OCI-LY1 (cell line): Measurements from ENCODE around the gene TSPAN32.

Experiments
- H2AFZ ChIP-seq: fragments of 200-600 bp; sonication (generic), shearing (Covaris generic); 2 replicates; pipeline ENCODE4 v1.6.0; 2014; ENCODE audit warnings: antibody characterized with exemption, mild to moderate bottlenecking, low read length
- H3F3A ChIP-seq: fragments of 200-600 bp; sonication (generic), shearing (Covaris generic); 2 replicates; pipeline ENCODE4 v1.6.0; 2014; ENCODE audit warnings: mild to moderate bottlenecking, antibody characterized with exemption, low read length, moderate library complexity; ENCODE audit not compliant: insufficient read depth
- H3K27ac ChIP-seq: fragments of 200-600 bp; sonication (generic); 2 replicates; pipeline ENCODE4 v1.5.1; 2014; ENCODE audit warnings: low read length, mixed run types, mild to moderate bottlenecking, low read depth; ENCODE audit not compliant: poor library complexity, severe bottlenecking
- H3K27me3 ChIP-seq: fragments of 200-600 bp; sonication (generic); 2 replicates; pipeline ENCODE4 v1.6.0; 2014; ENCODE audit warnings: antibody characterized with exemption, mild to moderate bottlenecking, low read length, moderate library complexity; ENCODE audit not compliant: insufficient read depth
- H3K36me3 ChIP-seq: fragments of 200-600 bp; sonication (generic); 2 replicates; pipeline ENCODE4 v1.6.1; 2014; ENCODE audit warnings: mild to moderate bottlenecking, antibody characterized with exemption, low read length, moderate library complexity, mixed read lengths; ENCODE audit not compliant: insufficient read depth
- H3K4me1 ChIP-seq: fragments of 200-600 bp; sonication (generic); 2 replicates; pipeline ENCODE4 v1.5.1; 2014; ENCODE audit warnings: mild to moderate bottlenecking, low read length, moderate library complexity; ENCODE audit not compliant: insufficient read depth, severe bottlenecking
- H3K4me2 ChIP-seq: fragments of 200-600 bp; sonication (generic), shearing (Covaris generic); 2 replicates; pipeline ENCODE4 v1.6.1; 2014; ENCODE audit warnings: low read length
- H3K4me3 ChIP-seq: fragments of 200-600 bp; sonication (generic); 2 replicates; pipeline ENCODE4 v1.5.1; 2014; ENCODE audit warnings: low read length, low read depth, mild to moderate bottlenecking, mixed read lengths; ENCODE audit not compliant: poor library complexity, severe bottlenecking
- H3K79me2 ChIP-seq: fragments of 200-600 bp; shearing (Covaris generic); 2 replicates; pipeline ENCODE4 v1.6.1; 2016; ENCODE audit warnings: mixed run types, low read length, mixed read lengths; ENCODE audit not compliant: insufficient read depth
- H3K9ac ChIP-seq: fragments of 200-600 bp; sonication (generic), shearing (Covaris generic); 2 replicates; pipeline ENCODE4 v1.6.1; 2014; ENCODE audit warnings: mild to moderate bottlenecking, low read length, mixed read lengths
- H3K9me2 ChIP-seq: fragments of 200-600 bp; sonication (generic), shearing (Covaris generic); 2 replicates; pipeline ENCODE4 v1.6.1; 2014; ENCODE audit warnings: low read depth, mild to moderate bottlenecking, low read length, mixed read lengths
- H3K9me3 ChIP-seq: fragments of 200-600 bp; shearing (Covaris generic); 2 replicates; pipeline ENCODE4 v1.6.1; 2014; ENCODE audit warnings: low read length, mixed read lengths
- H4K20me1 ChIP-seq: fragments of 200-600 bp; sonication (generic), shearing (Covaris generic); 2 replicates; pipeline ENCODE4 v1.6.0; 2016; ENCODE audit warnings: mild to moderate bottlenecking, low read length; ENCODE audit not compliant: insufficient read depth
- EZH2 ChIP-seq: fragments of 200-600 bp; sonication (generic), shearing (Covaris generic); IDR thresholded peaks from 2 replicates; pipeline ENCODE4 v1.8.0; 2017; ENCODE audit warnings: borderline replicate concordance, mixed run types, mild to moderate bottlenecking, antibody characterized with exemption, low read length, moderate library complexity, mixed read lengths
- TF ChIP-seq, protein P1 (sequence below): fragments of 200-600 bp; sonication (generic), shearing (Covaris generic); IDR thresholded peaks from 2 replicates; pipeline ENCODE4 v1.5.1; 2017; ENCODE audit warnings: mild to moderate bottlenecking, antibody characterized with exemption, low read length, moderate library complexity, mixed read lengths

TSPAN32 gene

DNA sequence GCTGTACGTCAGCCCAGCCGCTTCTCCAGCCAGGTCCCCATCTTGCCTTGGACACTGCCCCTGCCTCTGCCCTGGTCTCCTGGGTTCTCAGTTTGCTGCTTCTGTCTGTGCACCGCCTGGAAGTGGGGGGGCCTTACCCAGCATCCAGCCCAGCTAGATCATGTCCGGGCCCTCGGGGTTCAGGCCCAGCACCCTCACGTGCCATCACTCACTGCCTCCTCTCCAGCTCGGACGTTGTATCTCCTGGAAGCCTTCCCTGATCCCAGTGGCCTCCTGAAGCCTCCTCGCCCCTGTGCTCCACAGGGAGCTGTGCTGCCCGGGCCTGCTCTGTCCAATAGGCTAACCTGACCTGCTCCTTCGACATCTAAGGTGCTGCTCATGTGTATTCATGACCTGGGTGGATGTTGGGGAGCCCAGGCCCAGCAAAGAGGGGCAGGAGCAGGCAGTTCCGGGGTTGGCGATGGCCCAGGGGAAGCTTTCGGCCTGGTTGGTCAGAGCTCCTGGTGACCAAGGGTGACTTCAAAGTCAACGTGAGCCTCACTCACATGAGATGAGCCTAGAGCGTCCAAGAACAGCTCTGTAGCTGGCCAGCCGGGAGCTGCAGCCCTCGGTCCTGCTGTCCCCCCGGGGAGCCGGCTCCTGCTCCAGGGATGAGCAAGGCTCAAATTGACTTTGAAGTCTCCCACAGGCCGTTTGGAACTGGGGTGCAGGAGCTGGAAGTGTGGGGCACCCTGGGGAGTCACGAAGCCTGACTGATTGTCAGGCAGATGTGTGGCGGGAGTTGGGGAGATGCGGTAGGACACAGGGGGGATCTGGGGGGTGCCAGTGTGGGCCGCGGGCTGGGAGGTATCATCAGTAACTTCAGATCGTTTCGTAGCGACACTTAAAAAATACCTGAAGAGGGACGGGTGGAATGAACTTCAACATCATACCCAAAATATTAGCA lies 26.2 kb upstream of the TSPAN32 start:
- no peak overlapping the region for H3K4me3 ChIP-seq
- no peak overlapping the region for H3K4me2 ChIP-seq
- TF ChIP-seq, protein P1, sequence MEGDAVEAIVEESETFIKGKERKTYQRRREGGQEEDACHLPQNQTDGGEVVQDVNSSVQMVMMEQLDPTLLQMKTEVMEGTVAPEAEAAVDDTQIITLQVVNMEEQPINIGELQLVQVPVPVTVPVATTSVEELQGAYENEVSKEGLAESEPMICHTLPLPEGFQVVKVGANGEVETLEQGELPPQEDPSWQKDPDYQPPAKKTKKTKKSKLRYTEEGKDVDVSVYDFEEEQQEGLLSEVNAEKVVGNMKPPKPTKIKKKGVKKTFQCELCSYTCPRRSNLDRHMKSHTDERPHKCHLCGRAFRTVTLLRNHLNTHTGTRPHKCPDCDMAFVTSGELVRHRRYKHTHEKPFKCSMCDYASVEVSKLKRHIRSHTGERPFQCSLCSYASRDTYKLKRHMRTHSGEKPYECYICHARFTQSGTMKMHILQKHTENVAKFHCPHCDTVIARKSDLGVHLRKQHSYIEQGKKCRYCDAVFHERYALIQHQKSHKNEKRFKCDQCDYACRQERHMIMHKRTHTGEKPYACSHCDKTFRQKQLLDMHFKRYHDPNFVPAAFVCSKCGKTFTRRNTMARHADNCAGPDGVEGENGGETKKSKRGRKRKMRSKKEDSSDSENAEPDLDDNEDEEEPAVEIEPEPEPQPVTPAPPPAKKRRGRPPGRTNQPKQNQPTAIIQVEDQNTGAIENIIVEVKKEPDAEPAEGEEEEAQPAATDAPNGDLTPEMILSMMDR, result no peak
- TF ChIP-seq EZH2, result no peak
- no peaks in the 10 kb centered on the region for H3K79me2 ChIP-seq
- no peaks in the 10 kb centered on the region for H3K9me3 ChIP-seq
- peaks cover 4% of the 10 kb centered on the region; the same call in 1 of the 2 replicates for H3K27me3 ChIP-seq
- H2AFZ ChIP-seq, result no peak overlapping the region
- H3K9me2 ChIP-seq, result no peaks in the 10 kb centered on the region
- no peaks in the 10 kb centered on the region for H4K20me1 ChIP-seq
- no peak overlapping the region for H3K27ac ChIP-seq
- H3K9ac ChIP-seq, result no peak overlapping the region
- no peaks in the 10 kb centered on the region for H3K4me1 ChIP-seq
- H3F3A ChIP-seq, result no peaks in the 10 kb centered on the region
- H3K36me3 ChIP-seq, result no peaks in the 10 kb centered on the region

DNA sequence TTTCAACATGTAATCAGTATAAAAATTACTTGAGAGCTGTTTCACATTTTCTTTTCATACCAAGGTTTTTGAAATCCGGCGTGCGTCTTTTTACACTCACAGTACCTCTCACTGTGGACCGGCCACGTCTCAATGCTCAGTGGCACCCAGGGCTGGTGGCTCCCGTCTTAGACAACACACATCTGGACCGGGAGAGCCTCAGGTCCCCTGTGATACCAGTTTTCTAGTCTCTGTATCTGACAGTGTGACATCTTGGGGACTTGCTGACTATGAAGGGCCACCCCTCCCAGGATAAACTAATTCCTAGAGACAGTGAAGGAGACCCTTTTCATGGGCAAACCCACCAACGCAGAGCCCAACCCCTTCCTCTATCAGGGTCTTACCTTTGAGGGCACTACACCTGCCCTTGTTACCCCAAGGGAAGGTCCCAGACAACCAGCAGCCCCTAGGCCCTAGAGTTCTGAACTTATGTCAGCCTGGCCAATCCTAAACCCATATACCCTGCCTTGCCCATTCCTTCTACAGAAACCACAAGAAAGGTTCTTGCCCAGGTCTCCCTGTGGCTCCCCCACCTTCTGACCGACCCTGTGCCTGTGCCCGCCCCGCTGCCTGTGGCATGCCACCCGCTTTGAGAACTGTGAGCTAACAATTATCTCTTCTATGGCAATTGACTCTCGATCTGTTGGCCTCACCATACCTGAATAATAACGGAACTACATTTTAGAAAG lies 25.4 kb upstream of the TSPAN32 start:
- Histone ChIP-seq H3K79me2 (no peaks in the 10 kb centered on the region), H3K27me3 (peaks cover 4% of the 10 kb centered on the region; the same call in 1 of the 2 replicates)

DNA sequence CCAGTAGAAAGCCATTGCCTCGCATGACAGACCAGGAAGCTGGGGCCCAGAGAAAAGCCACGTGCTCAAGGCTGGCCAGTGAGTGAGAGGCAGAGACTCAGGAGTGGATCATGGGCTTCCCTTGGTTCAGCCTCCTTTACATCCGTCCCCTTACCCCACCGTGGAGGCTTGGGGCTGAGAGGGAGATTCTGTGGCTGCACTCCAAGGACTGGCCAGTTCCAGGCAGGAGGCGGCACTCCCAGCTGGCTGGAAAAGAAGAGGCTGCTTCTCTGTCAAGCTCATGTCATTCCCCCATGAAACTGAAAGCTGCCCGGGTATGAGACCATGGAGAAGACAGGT lies 24.8 kb upstream of the TSPAN32 start:
- no peak overlapping the region for H3K27ac ChIP-seq
- no peaks in the 10 kb centered on the region for H3K79me2 ChIP-seq
- H3F3A ChIP-seq, result no peaks in the 10 kb centered on the region
- H3K4me2 ChIP-seq, result peak overlapping the region; percentile 15; the same call in 1 of the 2 replicates
- no peak overlapping the region for H2AFZ ChIP-seq
- no peaks in the 10 kb centered on the region for H4K20me1 ChIP-seq
- H3K9me2 ChIP-seq, result no peaks in the 10 kb centered on the region
- H3K27me3 ChIP-seq, result peaks cover 4% of the 10 kb centered on the region; the same call in 1 of the 2 replicates
- H3K4me1 ChIP-seq, result no peaks in the 10 kb centered on the region
- no peak overlapping the region for H3K9ac ChIP-seq
- TF ChIP-seq EZH2, result no peak
- TF ChIP-seq, protein P1, result no peak
- H3K36me3 ChIP-seq, result no peaks in the 10 kb centered on the region
- no peak overlapping the region for H3K4me3 ChIP-seq
- no peaks in the 10 kb centered on the region for H3K9me3 ChIP-seq

More for the DNA sequence above, 25.4 kb upstream of the TSPAN32 start:
- Histone ChIP-seq H3K9me2 (no peaks in the 10 kb centered on the region), H3K4me2 (no peak overlapping the region; the same call in 1 of the 2 replicates), H3K36me3 (no peaks in the 10 kb centered on the region), H2AFZ (no peak overlapping the region), H3K27ac (no peak overlapping the region), H3F3A (no peaks in the 10 kb centered on the region), H3K4me1 (no peaks in the 10 kb centered on the region), H3K9ac (no peak overlapping the region), H3K4me3 (no peak overlapping the region), H3K9me3 (no peaks in the 10 kb centered on the region), H4K20me1 (no peaks in the 10 kb centered on the region)
- no peak for TF ChIP-seq EZH2
- TF ChIP-seq, protein P1, result no peak
